H1 (cell line): ENCODE results near the gene PCIF1. TPM values are rescaled to one million over a fixed set of nuclear protein-coding genes. Genes with fewer than 3 reads are reported as not detected.

ENCODE experiments used
- BRCA1 ChIP-seq: IDR thresholded peaks from 2 replicates; pipeline ENCODE4 v1.6.1; 2012; ENCODE audit warnings: low read depth, low read length, improper control_type of control experiment
- CBX8 ChIP-seq: fragments of 300-800, 300-1000 bp; sonication (generic); IDR thresholded peaks from 2 replicates; pipeline ENCODE4 v1.7.1; 2016; ENCODE audit warnings: low read depth, low read length, borderline replicate concordance
- CEBPB ChIP-seq: IDR thresholded peaks from 2 replicates; pipeline ENCODE4 v1.6.1; 2012; ENCODE audit warnings: low read depth, low read length
- GABPA ChIP-seq: IDR thresholded peaks from 2 replicates; pipeline ENCODE4 v1.6.1; 2011; ENCODE audit warnings: mild to moderate bottlenecking, low read length, moderate library complexity, borderline replicate concordance; ENCODE audit not compliant: insufficient read depth
- KDM4A ChIP-seq: IDR thresholded peaks from one replicate; pipeline ENCODE4 v1.7.1; 2012; ENCODE audit warnings: low read depth, mild to moderate bottlenecking, moderate library complexity, low read length, inconsistent platforms; ENCODE audit not compliant: severe bottlenecking
- POLR2AphosphoS5 ChIP-seq: IDR thresholded peaks from 2 replicates; pipeline ENCODE4 v1.6.1; 2011; ENCODE audit warnings: low read depth, low read length
- SP1 ChIP-seq: IDR thresholded peaks from 2 replicates; pipeline ENCODE4 v1.6.1; 2011; ENCODE audit warnings: low read depth, low read length
- TCF12 ChIP-seq: IDR thresholded peaks from 2 replicates; pipeline ENCODE4 v1.6.1; 2011; ENCODE audit warnings: low read depth, mild to moderate bottlenecking, low read length
- polyA plus RNA-seq, 7 experiments: library from polyadenylated mRNA; depleted of rRNA in 3 of 7; stranded (reverse) in 5 of 7; unstranded in 2 of 7; fragments of >200 nt in 5 of 7; fragments of 200-250 nt in 2 of 7; gene quantifications; 1 replicate in 5 of 7; 2 replicates in 1 of 7; 4 replicates in 1 of 7; pipeline versions ENCODE4 v1.2.1 to v1.2.3, GENCODE V29; 2011 to 2013; ENCODE audit warnings: missing spikeins in 2 of 7, mixed read lengths in 2 of 7
- total RNA-seq: library from RNA; stranded (reverse); fragmentation: NEBNext Ultra II Directional; extraction: Animal tissue kit (Norgen Biotek cat#: 25700); gene quantifications from 2 replicates; pipeline ENCODE4 v1.2.1, GENCODE V29; 2021
- TF ChIP-seq, protein P1 (sequence below): IDR thresholded peaks from 2 replicates; pipeline ENCODE4 v1.6.1; 2012; ENCODE audit warnings: inconsistent platforms
- TF ChIP-seq, protein P2 (sequence below): IDR thresholded peaks from 2 replicates; pipeline ENCODE4 v1.6.1; 2011; ENCODE audit warnings: low read length, improper control_type of control experiment

PCIF1 gene
- total and polyA plus RNA-seq, 2 of the 8 experiments (the other 6 are each of a cell fraction or from before 2014, with no cell fraction given) = 30.3 to 30.6 TPM

DNA sequence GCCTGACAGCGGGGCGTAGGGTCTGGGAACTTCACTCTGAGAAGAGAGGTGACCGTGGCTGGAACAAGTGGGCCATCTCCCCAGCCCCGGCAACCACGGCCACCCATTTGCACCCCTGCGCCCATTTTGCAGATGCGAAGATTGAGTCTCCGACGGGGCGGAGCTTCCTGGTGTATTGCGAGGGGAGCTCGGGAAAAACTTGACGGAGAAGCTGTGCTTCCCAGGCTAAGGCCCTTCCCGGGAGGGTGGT, 36.9 kb downstream of the PCIF1 start (continued):
- TF ChIP-seq SP1 (no peak), CBX8 (no peak), POLR2AphosphoS5 (no peak), BRCA1 (no peak), GABPA (no peak), CEBPB (no peak), TCF12 (no peak), KDM4A (peak; percentile 63)
- TF ChIP-seq, protein P1, sequence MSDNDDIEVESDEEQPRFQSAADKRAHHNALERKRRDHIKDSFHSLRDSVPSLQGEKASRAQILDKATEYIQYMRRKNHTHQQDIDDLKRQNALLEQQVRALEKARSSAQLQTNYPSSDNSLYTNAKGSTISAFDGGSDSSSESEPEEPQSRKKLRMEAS = no peak; the same call in 1 of the 2 replicates
- TF ChIP-seq, protein P2, sequence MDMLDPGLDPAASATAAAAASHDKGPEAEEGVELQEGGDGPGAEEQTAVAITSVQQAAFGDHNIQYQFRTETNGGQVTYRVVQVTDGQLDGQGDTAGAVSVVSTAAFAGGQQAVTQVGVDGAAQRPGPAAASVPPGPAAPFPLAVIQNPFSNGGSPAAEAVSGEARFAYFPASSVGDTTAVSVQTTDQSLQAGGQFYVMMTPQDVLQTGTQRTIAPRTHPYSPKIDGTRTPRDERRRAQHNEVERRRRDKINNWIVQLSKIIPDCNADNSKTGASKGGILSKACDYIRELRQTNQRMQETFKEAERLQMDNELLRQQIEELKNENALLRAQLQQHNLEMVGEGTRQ = no peak
